MCF 10A (cell line): ENCODE measurements around the gene NR3C2. TPM values are rescaled to one million over a fixed set of nuclear protein-coding genes. Genes with fewer than 3 reads are reported as not detected.

Source experiments
- BruUV-seq: library from RNA; stranded (reverse); fragments of 400-500 nt; replicated peaks from 2 replicates; lab custom pipeline; 2021; lab: Mats Ljungman, UMichigan
- CTCF ChIA-PET: fragments of 300-600 bp; sonication (Branson Sonifier 250); formaldehyde crosslinking; extraction: SDS; loops from one replicate; lab custom pipeline; 2021; ENCODE audit warnings: antibody characterized with exemption, inconsistent platforms; lab: Yijun Ruan, JAX
- POLR2A ChIA-PET: fragments of 300-600, 350-650 bp; sonication (Branson Sonifier 250); formaldehyde crosslinking; extraction: SDS; loops from one replicate; lab custom pipeline; 2020; ENCODE audit warnings: antibody characterized with exemption, inconsistent platforms; lab: Yijun Ruan, JAX
- DNase-seq: peaks from one replicate; pipeline ENCODE4 v3.0.0-alpha.2; 2018; ENCODE audit not compliant: unreplicated experiment
- H3K27ac Mint-ChIP-seq: one replicate; pipeline ENCODE4 v1.8.0; 2022; ENCODE audit warnings: mild to moderate bottlenecking, low read depth, mixed read lengths; ENCODE audit not compliant: unreplicated experiment
- H3K27me3 Mint-ChIP-seq: one replicate; pipeline ENCODE4 v1.8.0; 2022; ENCODE audit warnings: mixed read lengths; ENCODE audit not compliant: insufficient read depth, unreplicated experiment
- H3K36me3 Mint-ChIP-seq: one replicate; pipeline ENCODE4 v1.8.0; 2022; ENCODE audit warnings: mild to moderate bottlenecking, moderate library complexity, mixed read lengths; ENCODE audit not compliant: insufficient read depth, unreplicated experiment
- H3K4me1 Mint-ChIP-seq: one replicate; pipeline ENCODE4 v1.8.0; 2022; ENCODE audit warnings: mixed read lengths; ENCODE audit not compliant: insufficient read depth, unreplicated experiment
- H3K4me3 Mint-ChIP-seq: one replicate; pipeline ENCODE4 v1.8.0; 2022; ENCODE audit warnings: mild to moderate bottlenecking, moderate library complexity, mixed read lengths; ENCODE audit not compliant: unreplicated experiment
- H3K9me3 Mint-ChIP-seq: one replicate; pipeline ENCODE4 v1.8.0; 2022; ENCODE audit warnings: mixed read lengths; ENCODE audit not compliant: unreplicated experiment
- intact Hi-C: fragments of 100-400 bp; cut with micrococcal nuclease; formaldehyde crosslinking; loops from 2 replicates; pipeline ENCODE4 v1.14.1; 2022
- total RNA-seq: library from RNA; stranded (reverse); gene quantifications from 2 replicates; pipeline ENCODE4 v1.2.3, GENCODE V29; 2022
- TF ChIP-seq, protein P1 (sequence below): fragments of 200-600 bp; IDR thresholded peaks from one replicate; pipeline ENCODE4 v1.8.0; 2022; ENCODE audit warnings: antibody characterized with exemption, mild to moderate bottlenecking; ENCODE audit not compliant: unreplicated experiment

NR3C2 gene
- total RNA-seq, 1 experiment from 2014 or later, result 0.21 TPM

DNA sequence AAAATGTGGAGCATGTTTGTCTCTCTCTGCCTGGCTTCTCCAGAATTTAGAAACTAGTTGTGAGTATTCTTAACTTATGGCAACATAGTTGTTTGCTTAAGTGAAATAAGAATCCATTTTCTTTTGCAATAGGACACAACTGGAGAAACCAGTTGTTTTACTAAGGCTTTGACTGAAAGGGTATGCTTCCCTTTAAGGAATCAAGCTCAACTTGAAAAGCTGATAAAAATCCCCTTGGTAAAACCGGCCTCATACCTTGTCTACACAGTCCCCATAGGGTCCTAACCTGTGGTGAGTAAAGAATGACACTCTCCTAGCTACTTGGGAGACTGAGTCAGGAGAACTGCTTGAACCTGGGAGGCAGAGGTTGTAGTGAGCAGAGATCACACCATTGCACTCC, 139.8 kb downstream of the NR3C2 start:
- TF ChIP-seq, protein P1, sequence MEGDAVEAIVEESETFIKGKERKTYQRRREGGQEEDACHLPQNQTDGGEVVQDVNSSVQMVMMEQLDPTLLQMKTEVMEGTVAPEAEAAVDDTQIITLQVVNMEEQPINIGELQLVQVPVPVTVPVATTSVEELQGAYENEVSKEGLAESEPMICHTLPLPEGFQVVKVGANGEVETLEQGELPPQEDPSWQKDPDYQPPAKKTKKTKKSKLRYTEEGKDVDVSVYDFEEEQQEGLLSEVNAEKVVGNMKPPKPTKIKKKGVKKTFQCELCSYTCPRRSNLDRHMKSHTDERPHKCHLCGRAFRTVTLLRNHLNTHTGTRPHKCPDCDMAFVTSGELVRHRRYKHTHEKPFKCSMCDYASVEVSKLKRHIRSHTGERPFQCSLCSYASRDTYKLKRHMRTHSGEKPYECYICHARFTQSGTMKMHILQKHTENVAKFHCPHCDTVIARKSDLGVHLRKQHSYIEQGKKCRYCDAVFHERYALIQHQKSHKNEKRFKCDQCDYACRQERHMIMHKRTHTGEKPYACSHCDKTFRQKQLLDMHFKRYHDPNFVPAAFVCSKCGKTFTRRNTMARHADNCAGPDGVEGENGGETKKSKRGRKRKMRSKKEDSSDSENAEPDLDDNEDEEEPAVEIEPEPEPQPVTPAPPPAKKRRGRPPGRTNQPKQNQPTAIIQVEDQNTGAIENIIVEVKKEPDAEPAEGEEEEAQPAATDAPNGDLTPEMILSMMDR, result no peak
- CTCF ChIA-PET, result no interaction called here
- H3K9me3 Mint-ChIP-seq, result no peaks in the 10 kb centered on the region
- H3K4me3 Mint-ChIP-seq, result no peak overlapping the region
- no peak for DNase-seq
- no peaks in the 10 kb centered on the region for H3K4me1 Mint-ChIP-seq
- POLR2A ChIA-PET, result no interaction called here
- no TSS peak for BruUV-seq
- H3K36me3 Mint-ChIP-seq, result no peaks in the 10 kb centered on the region
- intact Hi-C loops, result no loop called here
- no peak overlapping the region for H3K27ac Mint-ChIP-seq
- no peaks in the 10 kb centered on the region for H3K27me3 Mint-ChIP-seq

DNA sequence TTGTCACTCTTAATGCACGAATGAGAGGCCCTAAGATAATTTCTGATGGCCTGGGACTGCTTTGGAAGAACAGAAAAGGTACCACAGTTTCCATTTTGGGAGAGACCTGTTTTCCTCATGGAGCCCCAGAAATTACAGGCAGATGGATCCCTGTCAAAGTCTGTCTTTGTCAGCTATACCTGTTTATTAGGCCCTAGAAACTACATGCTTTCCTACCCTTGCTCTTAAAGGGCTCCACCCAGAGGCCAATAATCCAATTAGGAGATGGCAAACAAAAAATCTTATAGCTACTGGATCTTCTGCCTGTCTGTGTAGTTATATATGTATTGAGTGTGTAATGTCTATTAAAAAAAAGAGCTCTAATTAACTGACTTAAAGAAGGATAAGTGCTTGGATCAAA, 141.3 kb downstream of the NR3C2 start:
- intact Hi-C loops, result no loop called here
- CTCF ChIA-PET, result interaction anchor here (1.1 kb wide), 1 partner anchor 42 kb away, joined by 3 read pairs; no protein-coding TSS in a partner anchor
- TF ChIP-seq, protein P1, result no peak
- no peaks in the 10 kb centered on the region for H3K36me3 Mint-ChIP-seq
- H3K27ac Mint-ChIP-seq, result no peak overlapping the region
- DNase-seq, result no peak
- H3K4me1 Mint-ChIP-seq, result no peaks in the 10 kb centered on the region
- BruUV-seq, result no TSS peak
- H3K4me3 Mint-ChIP-seq, result no peak overlapping the region
- POLR2A ChIA-PET, result no interaction called here
- no peaks in the 10 kb centered on the region for H3K9me3 Mint-ChIP-seq
- H3K27me3 Mint-ChIP-seq, result no peaks in the 10 kb centered on the region

DNA sequence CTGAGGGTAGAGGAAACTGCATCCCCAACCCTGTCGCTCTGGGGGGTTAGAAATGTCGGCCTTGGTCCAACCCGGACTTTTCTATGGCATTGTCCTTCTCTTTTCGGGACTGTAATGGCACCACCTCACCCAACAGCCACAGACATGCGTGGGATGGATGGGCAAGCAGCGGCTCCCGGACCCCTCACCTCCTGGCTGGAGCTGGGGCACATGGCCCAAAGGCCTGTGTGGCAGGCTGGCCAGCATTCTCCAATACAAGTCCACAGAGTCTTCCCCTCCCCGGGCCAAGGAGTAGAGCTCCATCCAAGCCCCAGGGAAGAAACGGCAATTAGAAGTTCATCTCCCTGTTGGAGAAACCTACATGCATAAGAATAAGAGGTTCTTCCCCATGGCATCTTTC, 142.9 kb downstream of the NR3C2 start:
- ChIA-PET POLR2A (no interaction called here), CTCF (no interaction called here)
- Mint-ChIP-seq H3K27ac (no peak overlapping the region), H3K4me3 (no peak overlapping the region), H3K36me3 (no peaks in the 10 kb centered on the region), H3K27me3 (no peaks in the 10 kb centered on the region), H3K4me1 (no peaks in the 10 kb centered on the region), H3K9me3 (no peaks in the 10 kb centered on the region)
- DNase-seq, result no peak
- BruUV-seq, result no TSS peak
- TF ChIP-seq, protein P1, result no peak
- intact Hi-C loops, result no loop called here

DNA sequence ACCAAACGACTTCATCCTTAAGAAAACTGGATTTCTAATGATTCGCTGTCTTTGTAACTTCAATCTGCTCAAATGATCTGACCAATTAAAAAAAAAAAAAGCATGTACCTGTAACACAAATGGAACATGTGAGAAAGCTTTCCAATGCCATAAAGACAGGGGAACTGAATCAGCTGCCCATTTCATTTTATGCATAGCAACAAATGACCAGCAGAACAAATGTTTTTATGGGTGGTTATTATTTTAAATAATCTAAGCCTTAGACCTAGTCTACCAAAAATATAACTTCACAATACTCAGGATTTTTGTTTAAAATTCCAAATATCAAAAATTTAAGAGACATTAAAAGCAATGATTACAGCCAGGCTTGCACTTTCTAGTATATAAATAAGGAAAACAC, 145.7 kb downstream of the NR3C2 start:
- H3K27me3 Mint-ChIP-seq, result no peaks in the 10 kb centered on the region
- ChIA-PET CTCF (no interaction called here), POLR2A (no interaction called here)
- H3K27ac Mint-ChIP-seq, result no peak overlapping the region
- H3K9me3 Mint-ChIP-seq, result no peaks in the 10 kb centered on the region
- DNase-seq, result no peak
- no TSS peak for BruUV-seq
- intact Hi-C loops, result no loop called here
- TF ChIP-seq, protein P1, result no peak
- H3K4me3 Mint-ChIP-seq, result no peak overlapping the region
- no peaks in the 10 kb centered on the region for H3K4me1 Mint-ChIP-seq
- H3K36me3 Mint-ChIP-seq, result no peaks in the 10 kb centered on the region
